HepG2 (cell line): ENCODE results near the gene ZFP36L2. TPM values are rescaled to one million over a fixed set of nuclear protein-coding genes. Genes with fewer than 3 reads are reported as not detected.

ENCODE experiments used
- GATA4 ChIP-seq: sonication (generic); IDR thresholded peaks from 2 replicates; pipeline ENCODE4 v1.6.1; 2016; ENCODE audit warnings: antibody characterized with exemption, low read depth, borderline replicate concordance
- IKZF4 ChIP-seq: sonication (generic); formaldehyde crosslinking; IDR thresholded peaks from 2 replicates; pipeline ENCODE4 v1.5.1; 2020; ENCODE audit warnings: borderline replicate concordance, mild to moderate bottlenecking, low read depth, missing genetic modification reagents; ENCODE audit errors: not compliant biosample characterization
- JDP2 ChIP-seq: sonication (generic); formaldehyde crosslinking; IDR thresholded peaks from 2 replicates; pipeline ENCODE4 v1.8.1; 2022; ENCODE audit warnings: missing genetic modification reagents, borderline replicate concordance
- MBNL3 ChIP-seq: fragments of 250-450 bp; sonication (Bioruptor Pico); conservative IDR thresholded peaks from 2 replicates; pipeline ENCODE4 v1.8.0; 2022; ENCODE audit warnings: mild to moderate bottlenecking, inconsistent platforms
- NFYB ChIP-seq: sonication (generic); formaldehyde crosslinking; IDR thresholded peaks from 2 replicates; pipeline ENCODE4 v1.4.0; 2020; ENCODE audit warnings: missing genetic modification reagents
- PHF21A ChIP-seq: sonication (generic); formaldehyde crosslinking; IDR thresholded peaks from 2 replicates; pipeline ENCODE4 v1.5.0; 2020; ENCODE audit warnings: mild to moderate bottlenecking, missing genetic modification reagents
- RFX5 ChIP-seq: IDR thresholded peaks from 2 replicates; pipeline ENCODE4 v1.6.1; 2011; ENCODE audit warnings: low read depth, low read length, improper control_type of control experiment
- RORA ChIP-seq: sonication (generic); formaldehyde crosslinking; IDR thresholded peaks from 2 replicates; pipeline ENCODE4 v1.5.0; 2020; ENCODE audit warnings: mild to moderate bottlenecking, missing genetic modification reagents, moderate library complexity
- SIN3B ChIP-seq: fragments of 150-350 bp; IDR thresholded peaks from 2 replicates; pipeline ENCODE4 v1.6.1; 2014; ENCODE audit warnings: low read length
- SRSF4 ChIP-seq: fragments of 200-400 bp; formaldehyde crosslinking; IDR thresholded peaks from one replicate; pipeline ENCODE4 v1.6.1; 2018; ENCODE audit warnings: mild to moderate bottlenecking, low read depth, low read length, moderate library complexity; ENCODE audit not compliant: poor library complexity, severe bottlenecking
- ZNF431 ChIP-seq: sonication (generic); formaldehyde crosslinking; IDR thresholded peaks from 2 replicates; pipeline ENCODE4 v1.9.0; 2022; ENCODE audit warnings: missing genetic modification reagents, low read depth, mild to moderate bottlenecking, borderline replicate concordance
- ZNF563 ChIP-seq: sonication (generic); formaldehyde crosslinking; IDR thresholded peaks from 2 replicates; pipeline ENCODE4 v1.8.0; 2022; ENCODE audit warnings: mild to moderate bottlenecking, moderate library complexity, missing genetic modification reagents
- ZNF766 ChIP-seq: sonication (generic); formaldehyde crosslinking; IDR thresholded peaks from 2 replicates; pipeline ENCODE4 v1.5.0; 2020; ENCODE audit warnings: missing genetic modification reagents, borderline replicate concordance
- polyA plus RNA-seq, 8 experiments: library from polyadenylated mRNA; depleted of rRNA in 3 of 8; stranded (reverse) in 7 of 8; unstranded in 1 of 8; fragments of >200 nt; fragmentation: Illumina TruSeq in 4 of 8; extraction: Trizol in 4 of 8; gene quantifications; 2 replicates each; pipeline versions ENCODE4 v1.2.1 to v1.2.3, GENCODE V29; 2011 to 2016; ENCODE audit warnings: low read depth in 4 of 8, missing spikeins in 1 of 8, mixed read lengths in 1 of 8; ENCODE audit not compliant: insufficient read depth in 1 of 8
- total RNA-seq, 5 experiments: library from RNA; depleted of rRNA; stranded (reverse); fragments of >200 nt; fragmentation: Illumina TruSeq; extraction: Trizol; gene quantifications; 2 replicates each; pipeline ENCODE4 v1.2.3, GENCODE V29; 2016; ENCODE audit warnings: low read depth in 1 of 5
- TF ChIP-seq, protein P1 (sequence below): sonication (generic); formaldehyde crosslinking; conservative IDR thresholded peaks from 2 replicates; pipeline ENCODE4 v1.5.0; 2020; ENCODE audit warnings: missing genetic modification reagents
- TF ChIP-seq, protein P2 (sequence below): sonication (generic); formaldehyde crosslinking; IDR thresholded peaks from 2 replicates; pipeline ENCODE4 v1.8.1; 2022; ENCODE audit warnings: mild to moderate bottlenecking, missing genetic modification reagents
- TF ChIP-seq, protein P3 (sequence below): sonication (generic); formaldehyde crosslinking; IDR thresholded peaks from 2 replicates; pipeline ENCODE4 v1.4.0; 2020; ENCODE audit warnings: missing genetic modification reagents, mild to moderate bottlenecking, borderline replicate concordance
- TF ChIP-seq, protein P4 (sequence below): sonication (generic); formaldehyde crosslinking; IDR thresholded peaks from 2 replicates; pipeline ENCODE4 v1.5.0; 2020; ENCODE audit warnings: missing genetic modification reagents
- TF ChIP-seq, protein P5 (sequence below): sonication (generic); formaldehyde crosslinking; IDR thresholded peaks from 2 replicates; pipeline ENCODE4 v1.4.0; 2020; ENCODE audit warnings: missing genetic modification reagents
- TF ChIP-seq, protein P6 (sequence below): sonication (generic); formaldehyde crosslinking; IDR thresholded peaks from 2 replicates; pipeline ENCODE4 v1.8.0; 2022; ENCODE audit warnings: mild to moderate bottlenecking, missing genetic modification reagents; ENCODE audit not compliant: insufficient replicate concordance

The ZFP36L2 gene
- total and polyA plus RNA-seq, 2 of the 13 experiments (the other 11 are each of a cell fraction or from before 2014, with no cell fraction given): 11.2 to 21.8 TPM

DNA sequence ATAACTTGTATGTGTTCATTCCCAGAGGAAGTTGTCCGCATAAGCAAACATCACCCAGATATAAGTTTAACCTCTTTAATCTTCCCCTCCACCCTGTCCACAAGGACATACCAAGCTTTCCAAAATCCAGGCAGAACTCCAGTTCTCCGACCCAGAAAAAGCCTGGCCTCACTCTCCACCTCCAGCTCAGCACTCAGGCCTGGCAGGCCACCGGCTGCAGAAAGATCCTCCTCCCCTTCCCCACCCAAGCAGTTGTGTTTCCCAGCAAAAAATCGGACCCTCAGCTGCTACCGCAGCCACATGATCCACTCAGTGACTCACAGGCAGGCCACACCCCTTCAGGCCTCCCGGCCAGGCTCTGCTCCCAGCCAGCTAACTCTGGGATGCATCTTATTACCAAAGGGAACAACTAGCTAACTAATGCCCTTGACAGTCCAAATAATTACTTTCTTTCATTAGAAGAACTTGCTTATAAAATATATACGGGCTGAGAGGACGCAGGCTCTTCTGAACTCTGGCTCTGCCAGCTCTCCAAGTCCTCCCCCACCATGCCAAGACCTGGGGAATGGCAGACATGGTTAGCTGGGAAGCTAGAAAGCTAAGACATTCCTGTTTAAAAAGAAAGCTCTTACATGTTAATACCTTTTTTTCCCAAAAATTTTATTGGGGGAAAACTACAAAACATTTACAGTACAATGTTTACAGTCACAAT is 4.5 kb downstream of the ZFP36L2 start (continued):
- TF ChIP-seq, protein P1, sequence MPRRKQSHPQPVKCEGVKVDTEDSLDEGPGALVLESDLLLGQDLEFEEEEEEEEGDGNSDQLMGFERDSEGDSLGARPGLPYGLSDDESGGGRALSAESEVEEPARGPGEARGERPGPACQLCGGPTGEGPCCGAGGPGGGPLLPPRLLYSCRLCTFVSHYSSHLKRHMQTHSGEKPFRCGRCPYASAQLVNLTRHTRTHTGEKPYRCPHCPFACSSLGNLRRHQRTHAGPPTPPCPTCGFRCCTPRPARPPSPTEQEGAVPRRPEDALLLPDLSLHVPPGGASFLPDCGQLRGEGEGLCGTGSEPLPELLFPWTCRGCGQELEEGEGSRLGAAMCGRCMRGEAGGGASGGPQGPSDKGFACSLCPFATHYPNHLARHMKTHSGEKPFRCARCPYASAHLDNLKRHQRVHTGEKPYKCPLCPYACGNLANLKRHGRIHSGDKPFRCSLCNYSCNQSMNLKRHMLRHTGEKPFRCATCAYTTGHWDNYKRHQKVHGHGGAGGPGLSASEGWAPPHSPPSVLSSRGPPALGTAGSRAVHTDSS (CRISPR knock-in tag): no peak
- TF ChIP-seq RORA (CRISPR knock-in tag): no peak
- TF ChIP-seq, protein P2, sequence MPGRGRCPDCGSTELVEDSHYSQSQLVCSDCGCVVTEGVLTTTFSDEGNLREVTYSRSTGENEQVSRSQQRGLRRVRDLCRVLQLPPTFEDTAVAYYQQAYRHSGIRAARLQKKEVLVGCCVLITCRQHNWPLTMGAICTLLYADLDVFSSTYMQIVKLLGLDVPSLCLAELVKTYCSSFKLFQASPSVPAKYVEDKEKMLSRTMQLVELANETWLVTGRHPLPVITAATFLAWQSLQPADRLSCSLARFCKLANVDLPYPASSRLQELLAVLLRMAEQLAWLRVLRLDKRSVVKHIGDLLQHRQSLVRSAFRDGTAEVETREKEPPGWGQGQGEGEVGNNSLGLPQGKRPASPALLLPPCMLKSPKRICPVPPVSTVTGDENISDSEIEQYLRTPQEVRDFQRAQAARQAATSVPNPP (CRISPR knock-in tag): peak; percentile 14; the same call in 1 of the 2 replicates
- no peak for TF ChIP-seq ZNF431
- no peak for TF ChIP-seq RFX5
- peak; percentile 49 for TF ChIP-seq PHF21A
- TF ChIP-seq ZNF563 (CRISPR knock-in tag): 0 out of 2 replicates have a peak, but pooled peaks have one; percentile 7
- TF ChIP-seq, protein P3, sequence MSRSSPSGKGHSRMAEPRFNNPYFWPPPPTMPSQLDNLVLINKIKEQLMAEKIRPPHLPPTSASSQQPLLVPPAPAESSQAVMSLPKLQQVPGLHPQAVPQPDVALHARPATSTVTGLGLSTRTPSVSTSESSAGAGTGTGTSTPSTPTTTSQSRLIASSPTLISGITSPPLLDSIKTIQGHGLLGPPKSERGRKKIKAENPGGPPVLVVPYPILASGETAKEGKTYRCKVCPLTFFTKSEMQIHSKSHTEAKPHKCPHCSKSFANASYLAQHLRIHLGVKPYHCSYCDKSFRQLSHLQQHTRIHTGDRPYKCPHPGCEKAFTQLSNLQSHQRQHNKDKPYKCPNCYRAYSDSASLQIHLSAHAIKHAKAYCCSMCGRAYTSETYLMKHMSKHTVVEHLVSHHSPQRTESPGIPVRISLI (CRISPR knock-in tag): peak; percentile 61; the same call in 1 of the 2 replicates
- TF ChIP-seq MBNL3 (CRISPR knock-in tag): no peak
- TF ChIP-seq JDP2: no peak
- no peak for TF ChIP-seq IKZF4 (CRISPR knock-in tag)
- TF ChIP-seq, protein P4, sequence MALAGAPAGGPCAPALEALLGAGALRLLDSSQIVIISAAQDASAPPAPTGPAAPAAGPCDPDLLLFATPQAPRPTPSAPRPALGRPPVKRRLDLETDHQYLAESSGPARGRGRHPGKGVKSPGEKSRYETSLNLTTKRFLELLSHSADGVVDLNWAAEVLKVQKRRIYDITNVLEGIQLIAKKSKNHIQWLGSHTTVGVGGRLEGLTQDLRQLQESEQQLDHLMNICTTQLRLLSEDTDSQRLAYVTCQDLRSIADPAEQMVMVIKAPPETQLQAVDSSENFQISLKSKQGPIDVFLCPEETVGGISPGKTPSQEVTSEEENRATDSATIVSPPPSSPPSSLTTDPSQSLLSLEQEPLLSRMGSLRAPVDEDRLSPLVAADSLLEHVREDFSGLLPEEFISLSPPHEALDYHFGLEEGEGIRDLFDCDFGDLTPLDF (CRISPR knock-in tag): no peak
- TF ChIP-seq SIN3B: peak; percentile 58; the same call in 1 of the 2 replicates
- peak; percentile 38; the same call in 1 of the 2 replicates for TF ChIP-seq NFYB (CRISPR knock-in tag)
- peak; percentile 58 for TF ChIP-seq SRSF4
- TF ChIP-seq, protein P5, sequence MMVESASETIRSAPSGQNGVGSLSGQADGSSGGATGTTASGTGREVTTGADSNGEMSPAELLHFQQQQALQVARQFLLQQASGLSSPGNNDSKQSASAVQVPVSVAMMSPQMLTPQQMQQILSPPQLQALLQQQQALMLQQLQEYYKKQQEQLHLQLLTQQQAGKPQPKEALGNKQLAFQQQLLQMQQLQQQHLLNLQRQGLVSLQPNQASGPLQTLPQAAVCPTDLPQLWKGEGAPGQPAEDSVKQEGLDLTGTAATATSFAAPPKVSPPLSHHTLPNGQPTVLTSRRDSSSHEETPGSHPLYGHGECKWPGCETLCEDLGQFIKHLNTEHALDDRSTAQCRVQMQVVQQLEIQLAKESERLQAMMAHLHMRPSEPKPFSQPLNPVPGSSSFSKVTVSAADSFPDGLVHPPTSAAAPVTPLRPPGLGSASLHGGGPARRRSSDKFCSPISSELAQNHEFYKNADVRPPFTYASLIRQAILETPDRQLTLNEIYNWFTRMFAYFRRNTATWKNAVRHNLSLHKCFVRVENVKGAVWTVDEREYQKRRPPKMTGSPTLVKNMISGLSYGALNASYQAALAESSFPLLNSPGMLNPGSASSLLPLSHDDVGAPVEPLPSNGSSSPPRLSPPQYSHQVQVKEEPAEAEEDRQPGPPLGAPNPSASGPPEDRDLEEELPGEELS (CRISPR knock-in tag): peak; percentile 70
- TF ChIP-seq GATA4: 0 out of 2 replicates have a peak, but pooled peaks have one; percentile 48
- TF ChIP-seq, protein P6, sequence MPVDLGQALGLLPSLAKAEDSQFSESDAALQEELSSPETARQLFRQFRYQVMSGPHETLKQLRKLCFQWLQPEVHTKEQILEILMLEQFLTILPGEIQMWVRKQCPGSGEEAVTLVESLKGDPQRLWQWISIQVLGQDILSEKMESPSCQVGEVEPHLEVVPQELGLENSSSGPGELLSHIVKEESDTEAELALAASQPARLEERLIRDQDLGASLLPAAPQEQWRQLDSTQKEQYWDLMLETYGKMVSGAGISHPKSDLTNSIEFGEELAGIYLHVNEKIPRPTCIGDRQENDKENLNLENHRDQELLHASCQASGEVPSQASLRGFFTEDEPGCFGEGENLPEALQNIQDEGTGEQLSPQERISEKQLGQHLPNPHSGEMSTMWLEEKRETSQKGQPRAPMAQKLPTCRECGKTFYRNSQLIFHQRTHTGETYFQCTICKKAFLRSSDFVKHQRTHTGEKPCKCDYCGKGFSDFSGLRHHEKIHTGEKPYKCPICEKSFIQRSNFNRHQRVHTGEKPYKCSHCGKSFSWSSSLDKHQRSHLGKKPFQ: peak; percentile 59
- 0 out of 2 replicates have a peak, but pooled peaks have one; percentile 52 for TF ChIP-seq ZNF766 (CRISPR knock-in tag)
